ENCODE results near the gene CHAF1A. TPM values are rescaled to one million over a fixed set of nuclear protein-coding genes. Genes with fewer than 3 reads are reported as not detected.

Gene CHAF1A
- total RNA-seq, 4 donors from 2014 or later, result 9.0 to 25.9 (median 12.6) TPM

DNA sequence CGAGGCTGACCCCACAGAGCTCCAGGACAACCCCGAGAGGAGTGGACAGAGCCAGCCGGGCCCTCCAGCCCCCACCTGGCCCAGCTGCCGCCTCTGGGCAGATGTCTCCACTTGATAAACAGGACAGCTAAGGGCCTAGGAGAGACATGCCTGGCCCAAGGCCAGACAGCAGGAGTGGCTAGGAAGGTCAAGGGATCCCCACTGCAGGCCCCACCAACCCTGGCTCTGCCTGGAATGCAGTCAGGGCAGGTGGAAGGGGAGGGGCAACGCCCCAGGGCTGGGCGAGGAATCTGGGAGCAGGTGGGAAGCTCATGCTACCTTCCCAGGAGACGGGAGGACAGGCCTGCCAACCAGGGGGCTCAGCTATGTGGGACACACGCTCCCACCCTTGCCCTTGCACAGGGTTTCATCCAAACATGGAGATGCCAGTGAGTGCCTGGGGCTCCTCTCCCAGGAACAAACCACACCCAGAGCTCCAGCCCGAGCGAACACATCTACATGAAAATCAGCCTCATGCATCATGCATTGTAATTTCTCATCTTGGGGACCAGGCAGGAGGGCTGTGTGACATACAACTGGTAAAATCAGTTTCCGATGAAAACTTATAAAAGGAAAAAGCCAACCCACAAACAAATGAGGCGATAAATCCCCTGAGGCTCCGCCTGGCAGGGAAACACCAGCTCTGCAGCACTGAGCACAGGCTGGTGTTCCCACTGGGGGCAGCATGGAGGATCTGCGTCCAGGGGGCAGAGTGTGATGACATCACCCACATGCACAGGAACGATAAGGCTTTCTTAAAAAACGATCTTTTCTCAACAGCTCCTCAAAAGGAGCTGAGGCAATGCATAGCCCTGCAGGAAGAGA lies 27.0 kb upstream of the CHAF1A start:
- peak in 1 of 2 donors; percentile 90 for DNase-seq (ENCODE audit: low spot score in 2 of 2)
- 20 to 22% methylated on average over 15 to 16 of the region's 16 CpGs for WGBS, 2 donors
- intact Hi-C loops (cut with DNase I; ENCODE audit: low total_unique reads), result no loop called here
- TF ChIP-seq, protein P1, sequence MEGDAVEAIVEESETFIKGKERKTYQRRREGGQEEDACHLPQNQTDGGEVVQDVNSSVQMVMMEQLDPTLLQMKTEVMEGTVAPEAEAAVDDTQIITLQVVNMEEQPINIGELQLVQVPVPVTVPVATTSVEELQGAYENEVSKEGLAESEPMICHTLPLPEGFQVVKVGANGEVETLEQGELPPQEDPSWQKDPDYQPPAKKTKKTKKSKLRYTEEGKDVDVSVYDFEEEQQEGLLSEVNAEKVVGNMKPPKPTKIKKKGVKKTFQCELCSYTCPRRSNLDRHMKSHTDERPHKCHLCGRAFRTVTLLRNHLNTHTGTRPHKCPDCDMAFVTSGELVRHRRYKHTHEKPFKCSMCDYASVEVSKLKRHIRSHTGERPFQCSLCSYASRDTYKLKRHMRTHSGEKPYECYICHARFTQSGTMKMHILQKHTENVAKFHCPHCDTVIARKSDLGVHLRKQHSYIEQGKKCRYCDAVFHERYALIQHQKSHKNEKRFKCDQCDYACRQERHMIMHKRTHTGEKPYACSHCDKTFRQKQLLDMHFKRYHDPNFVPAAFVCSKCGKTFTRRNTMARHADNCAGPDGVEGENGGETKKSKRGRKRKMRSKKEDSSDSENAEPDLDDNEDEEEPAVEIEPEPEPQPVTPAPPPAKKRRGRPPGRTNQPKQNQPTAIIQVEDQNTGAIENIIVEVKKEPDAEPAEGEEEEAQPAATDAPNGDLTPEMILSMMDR (IDR thresholded peaks at IDR 0.05), result no peak
- TF ChIP-seq POLR2A (IDR thresholded peaks at IDR 0.05), result no peak
- H3K4me3 ChIP-seq (ENCODE audit: low read depth, poor library complexity, severe bottlenecking), result no peak overlapping the region

DNA sequence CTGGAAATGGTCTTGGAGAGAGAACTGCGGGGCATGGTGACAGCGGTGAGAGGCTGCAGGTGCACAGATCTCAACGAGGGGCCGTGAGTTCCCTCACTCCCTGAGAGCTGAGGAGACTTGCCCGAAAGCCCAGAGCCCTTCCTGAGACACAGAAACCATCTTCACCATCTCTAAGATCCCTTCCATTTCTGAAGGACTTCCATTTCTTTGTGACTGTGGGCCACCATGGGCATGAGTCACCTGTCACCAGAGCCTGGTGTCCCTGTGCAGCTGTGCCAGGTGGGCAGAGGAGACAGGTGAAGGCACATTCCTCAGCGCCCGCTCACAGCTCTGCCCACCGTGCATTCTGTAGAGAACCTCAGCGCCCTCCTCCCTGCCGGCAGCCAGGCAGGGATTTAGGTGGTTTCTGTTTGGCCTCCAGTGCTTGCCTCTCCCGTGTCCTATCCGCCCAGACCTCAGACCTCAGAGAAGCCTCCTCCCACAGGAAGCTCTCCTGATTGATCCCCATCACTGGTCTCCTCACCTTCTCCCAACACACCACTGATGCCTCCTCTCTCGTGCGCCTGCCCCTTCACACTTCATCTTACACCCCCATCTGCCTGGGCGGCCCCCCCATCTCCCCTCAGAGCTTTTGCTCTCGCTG lies 26.3 kb upstream of the CHAF1A start:
- TF ChIP-seq POLR2A (IDR thresholded peaks at IDR 0.05), result no peak
- TF ChIP-seq, protein P1 (IDR thresholded peaks at IDR 0.05), result no peak
- WGBS, 2 donors, result 58 to 65% methylated on average over 16 of the region's 16 CpGs
- intact Hi-C loops (cut with DNase I; ENCODE audit: low total_unique reads), result no loop called here
- no peak overlapping the region for H3K4me3 ChIP-seq (ENCODE audit: low read depth, poor library complexity, severe bottlenecking)
- DNase-seq (ENCODE audit: low spot score in 2 of 2), result peak in 1 of 2 donors; percentile 85

DNA sequence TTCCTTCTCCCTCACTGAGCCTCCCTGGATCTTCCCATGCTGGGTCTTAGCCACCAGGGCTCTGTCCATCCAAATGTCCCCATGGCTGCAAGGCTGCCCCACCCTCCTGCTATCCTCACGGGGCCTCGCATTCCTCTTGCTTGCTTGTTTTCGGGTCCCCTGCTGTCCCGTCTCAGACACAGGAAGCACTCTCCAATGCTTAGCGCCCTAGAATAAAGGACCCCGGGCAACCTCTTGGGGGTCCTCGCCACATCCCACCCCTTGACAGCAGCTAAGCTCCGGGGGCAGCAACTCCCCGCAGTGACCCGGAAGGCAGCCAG lies 25.8 kb upstream of the CHAF1A start:
- no peak overlapping the region for H3K4me3 ChIP-seq (ENCODE audit: low read depth, poor library complexity, severe bottlenecking)
- peak in 1 of 2 donors; percentile 86 for DNase-seq (ENCODE audit: low spot score in 2 of 2)
- TF ChIP-seq POLR2A (IDR thresholded peaks at IDR 0.05), result no peak
- TF ChIP-seq, protein P1 (IDR thresholded peaks at IDR 0.05), result no peak

DNA sequence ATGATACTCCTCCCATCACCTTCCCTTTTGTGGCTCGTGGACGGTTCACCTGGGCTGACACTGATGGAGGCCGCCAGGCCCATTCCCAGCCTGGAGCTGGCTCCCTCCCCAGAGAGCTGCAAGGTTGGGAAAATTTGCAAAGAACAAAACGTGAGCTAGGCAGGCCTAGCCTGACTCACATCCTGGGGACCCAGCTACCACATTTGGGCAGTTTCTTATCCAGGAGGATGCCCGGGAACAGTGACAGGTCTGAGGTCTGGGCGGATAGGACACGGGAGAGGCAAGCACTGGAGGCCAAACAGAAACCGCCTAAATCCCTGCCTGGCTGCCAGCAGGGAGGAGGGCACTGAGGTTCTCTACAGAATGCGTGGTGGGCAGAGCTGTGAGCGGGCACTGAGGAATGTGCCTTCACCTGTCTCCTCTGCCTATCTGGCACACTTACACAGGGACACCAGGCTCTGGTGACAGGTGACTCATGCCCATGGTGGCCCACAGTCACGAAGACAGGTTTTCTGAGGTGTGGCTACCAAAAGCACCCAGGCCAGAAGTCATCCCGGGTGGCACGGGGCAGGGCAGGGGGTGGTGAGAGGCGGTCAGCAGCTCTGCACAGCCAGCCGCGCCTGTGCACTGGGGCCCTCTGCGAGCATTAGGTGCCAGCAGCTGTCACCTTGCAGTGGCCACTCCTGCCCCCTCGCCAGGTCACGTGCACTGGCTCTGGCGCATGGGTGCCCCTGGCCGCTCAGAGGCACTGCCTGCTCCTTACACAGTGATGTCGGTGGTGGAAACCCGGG lies 25.3 kb upstream of the CHAF1A start:
- intact Hi-C loops (cut with DNase I; ENCODE audit: low total_unique reads), result no loop called here
- WGBS, 2 donors, result 47 to 56% methylated on average over 17 to 23 of the region's 23 CpGs
- DNase-seq (ENCODE audit: low spot score in 2 of 2), result peak in 1 of 2 donors; percentile 85
- no peak overlapping the region for H3K4me3 ChIP-seq (ENCODE audit: low read depth, poor library complexity, severe bottlenecking)
- TF ChIP-seq, protein P1 (IDR thresholded peaks at IDR 0.05), result no peak
- no peak for TF ChIP-seq POLR2A (IDR thresholded peaks at IDR 0.05)

More for the DNA sequence above, 25.8 kb upstream of the CHAF1A start:
- 51 to 58% methylated on average over 10 of the region's 10 CpGs for WGBS, 2 donors
- intact Hi-C loops (cut with DNase I; ENCODE audit: low total_unique reads), result no loop called here

DNA sequence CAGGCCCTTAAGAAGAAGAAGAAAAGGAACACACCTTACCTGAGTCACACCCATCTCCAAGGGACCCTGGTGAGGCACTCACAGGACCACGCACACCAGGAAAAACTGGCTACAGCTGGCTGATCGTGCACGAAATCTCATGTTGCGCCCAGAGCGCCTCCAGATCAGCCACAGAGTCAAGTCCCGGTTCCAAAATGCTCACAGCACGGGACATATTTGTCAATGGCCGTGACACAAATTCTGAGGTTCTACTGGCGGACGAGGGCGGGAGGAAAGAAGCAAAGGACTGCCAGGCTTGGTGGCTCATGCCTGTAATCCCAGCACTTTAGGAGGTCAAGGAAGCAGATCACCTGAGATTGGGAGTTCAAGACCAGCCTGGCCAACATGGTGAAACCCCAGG lies 23.6 kb upstream of the CHAF1A start:
- no peak for DNase-seq (ENCODE audit: low spot score in 2 of 2)
- intact Hi-C loops (cut with DNase I; ENCODE audit: low total_unique reads), result no loop called here
- TF ChIP-seq, protein P1 (IDR thresholded peaks at IDR 0.05), result no peak
- no peak for TF ChIP-seq POLR2A (IDR thresholded peaks at IDR 0.05)
- WGBS, 2 donors, result 70 to 75% methylated on average over 11 of the region's 11 CpGs
- no peak overlapping the region for H3K4me3 ChIP-seq (ENCODE audit: low read depth, poor library complexity, severe bottlenecking)
